Fibroblast of villous mesenchyme (primary cell): ENCODE results near the gene TAF4B. TPM values are rescaled to one million over a fixed set of nuclear protein-coding genes. Genes with fewer than 3 reads are reported as not detected.

Source experiments
- DNase-seq: peaks from one replicate; pipeline ENCODE4 v3.0.0-alpha.2; 2010; ENCODE audit warnings: low read depth
- H3K4me3 ChIP-seq: 2 replicates; pipeline ENCODE4 v1.5.1; 2011; ENCODE audit warnings: low read depth, mild to moderate bottlenecking, low read length
- total RNA-seq: library from RNA; depleted of rRNA; stranded (reverse); fragments of >200 nt; gene quantifications from 2 replicates; pipeline ENCODE4 v1.2.3, GENCODE V29; 2012
- TF ChIP-seq, protein P1 (sequence below): IDR thresholded peaks from 2 replicates; pipeline ENCODE4 v1.5.1; 2012; ENCODE audit warnings: low read depth, mild to moderate bottlenecking, low read length; ENCODE audit not compliant: insufficient read depth

TAF4B gene
- total RNA-seq, 1 donor = 0.86 TPM

DNA sequence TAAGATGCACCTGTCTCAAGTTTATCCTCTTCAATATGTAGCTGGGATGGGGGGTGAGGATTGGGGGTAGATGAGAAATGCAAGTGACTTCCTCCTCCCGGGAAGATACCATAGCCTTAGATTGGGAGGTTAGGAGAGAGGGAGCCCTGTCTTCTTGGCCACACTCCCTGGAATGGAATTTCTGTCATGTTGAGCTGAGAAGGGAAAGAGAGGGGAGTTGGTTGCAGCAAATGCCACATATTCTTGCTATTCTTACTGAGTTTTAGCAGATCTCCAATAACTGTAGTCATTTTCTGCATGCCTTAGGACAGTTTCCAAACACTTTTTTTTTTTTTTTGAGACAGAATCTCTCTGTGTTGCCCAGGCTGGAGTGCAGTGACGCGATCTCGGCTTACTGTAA is 35.9 kb downstream of the TAF4B start:
- TF ChIP-seq, protein P1, sequence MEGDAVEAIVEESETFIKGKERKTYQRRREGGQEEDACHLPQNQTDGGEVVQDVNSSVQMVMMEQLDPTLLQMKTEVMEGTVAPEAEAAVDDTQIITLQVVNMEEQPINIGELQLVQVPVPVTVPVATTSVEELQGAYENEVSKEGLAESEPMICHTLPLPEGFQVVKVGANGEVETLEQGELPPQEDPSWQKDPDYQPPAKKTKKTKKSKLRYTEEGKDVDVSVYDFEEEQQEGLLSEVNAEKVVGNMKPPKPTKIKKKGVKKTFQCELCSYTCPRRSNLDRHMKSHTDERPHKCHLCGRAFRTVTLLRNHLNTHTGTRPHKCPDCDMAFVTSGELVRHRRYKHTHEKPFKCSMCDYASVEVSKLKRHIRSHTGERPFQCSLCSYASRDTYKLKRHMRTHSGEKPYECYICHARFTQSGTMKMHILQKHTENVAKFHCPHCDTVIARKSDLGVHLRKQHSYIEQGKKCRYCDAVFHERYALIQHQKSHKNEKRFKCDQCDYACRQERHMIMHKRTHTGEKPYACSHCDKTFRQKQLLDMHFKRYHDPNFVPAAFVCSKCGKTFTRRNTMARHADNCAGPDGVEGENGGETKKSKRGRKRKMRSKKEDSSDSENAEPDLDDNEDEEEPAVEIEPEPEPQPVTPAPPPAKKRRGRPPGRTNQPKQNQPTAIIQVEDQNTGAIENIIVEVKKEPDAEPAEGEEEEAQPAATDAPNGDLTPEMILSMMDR = no peak
- no peak overlapping the region for H3K4me3 ChIP-seq
- DNase-seq = no peak

DNA sequence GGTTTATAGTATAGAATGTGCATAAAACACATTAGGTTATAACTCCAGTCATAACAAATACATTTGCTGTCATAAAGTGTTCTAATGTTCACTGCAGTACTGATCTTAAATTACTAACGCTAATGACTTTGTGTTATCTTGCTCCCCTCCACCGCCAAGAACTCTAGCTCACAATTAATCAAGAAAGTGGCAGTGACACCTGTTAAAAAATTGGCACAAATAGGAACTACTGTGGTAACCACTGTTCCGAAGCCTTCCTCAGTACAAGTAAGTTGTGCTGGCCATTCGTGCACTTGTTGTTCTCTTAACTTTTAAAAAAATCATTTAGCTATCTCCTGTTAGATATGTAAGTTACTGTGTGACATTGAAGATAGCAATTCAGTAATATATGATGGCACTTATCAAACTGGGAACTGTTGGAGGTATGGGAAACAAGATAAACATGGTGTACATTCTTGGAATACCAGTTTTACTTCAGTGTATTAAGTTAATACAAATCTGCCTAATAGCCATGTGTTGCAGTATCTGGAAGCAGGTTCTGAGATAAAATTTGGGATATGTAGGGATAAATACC is 41.2 kb downstream of the TAF4B start:
- TF ChIP-seq, protein P1 = no peak
- no peak overlapping the region for H3K4me3 ChIP-seq
- no peak for DNase-seq

GRCh38 chr18:26268454-26268853 is 42.2 kb downstream of the TAF4B start:
- no peak for DNase-seq
- no peak overlapping the region for H3K4me3 ChIP-seq
- TF ChIP-seq, protein P1 = no peak

DNA sequence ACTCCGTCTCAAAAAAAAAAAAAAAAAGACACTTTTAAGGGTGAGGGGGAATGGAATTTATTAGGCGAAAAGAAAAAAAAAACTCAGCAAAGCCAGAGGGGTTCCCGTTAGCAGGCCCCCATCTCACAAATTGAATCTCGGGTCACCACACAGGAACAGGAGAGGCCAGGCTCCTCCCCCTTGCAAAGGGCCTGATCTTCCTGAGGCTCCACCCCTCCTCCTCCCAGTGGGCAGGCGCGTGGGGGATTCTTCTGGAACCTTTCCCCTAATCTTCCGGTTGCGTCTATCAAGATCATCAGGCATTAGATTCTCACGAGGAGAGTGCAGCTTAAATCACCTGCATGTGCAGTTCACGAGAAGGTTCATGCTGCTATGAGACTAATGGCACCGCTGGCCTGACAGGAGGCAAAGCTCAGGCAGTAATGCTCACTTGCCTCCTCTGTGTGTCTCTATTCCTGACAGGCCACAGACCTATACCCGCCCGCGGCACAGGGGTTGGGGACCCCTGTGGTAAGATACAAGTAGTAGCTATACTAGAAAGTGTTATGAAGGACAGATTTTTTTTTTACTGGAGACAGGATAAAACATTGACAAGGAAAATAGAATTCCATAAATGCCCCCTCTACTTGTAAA is 45.8 kb downstream of the TAF4B start:
- no peak overlapping the region for H3K4me3 ChIP-seq
- TF ChIP-seq, protein P1 = no peak
- no peak for DNase-seq

DNA sequence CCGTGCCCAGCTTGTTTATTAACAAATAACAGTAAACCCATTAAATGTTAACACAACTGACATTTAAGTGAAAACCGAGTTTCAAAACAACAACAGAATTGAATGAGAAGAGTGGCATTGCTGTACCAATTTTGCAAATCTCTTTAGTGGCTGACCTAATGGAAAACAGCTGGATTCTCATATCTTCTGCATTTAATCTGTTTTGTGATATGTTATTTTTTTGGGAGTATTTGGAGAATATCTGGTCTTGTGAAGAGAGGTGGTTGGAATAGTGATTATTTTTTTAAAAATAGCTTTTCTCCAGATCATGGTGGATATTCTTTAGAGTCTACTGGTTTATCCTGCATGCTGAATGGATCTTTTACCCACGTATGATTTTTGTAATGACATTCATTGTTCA is 51.1 kb downstream of the TAF4B start:
- H3K4me3 ChIP-seq = no peak overlapping the region
- DNase-seq = no peak
- TF ChIP-seq, protein P1 = no peak

DNA sequence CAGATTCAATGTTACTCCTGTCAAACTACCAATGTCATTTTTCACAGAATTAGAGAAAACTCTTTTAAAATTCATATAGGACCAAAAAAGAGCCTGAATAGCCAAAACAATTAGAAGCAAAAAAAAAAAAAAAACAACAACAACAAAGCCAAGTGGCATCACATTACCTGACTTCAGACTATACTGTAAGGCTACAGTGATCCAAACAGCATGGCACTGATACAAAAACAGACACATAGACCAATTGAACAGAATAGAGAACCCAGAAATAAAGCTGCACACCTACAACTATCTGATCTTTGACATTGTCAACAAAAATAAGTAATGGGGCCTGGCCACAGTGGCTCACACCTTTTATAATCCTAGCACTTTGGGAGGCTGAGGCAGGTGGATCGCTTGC is 53.2 kb downstream of the TAF4B start:
- TF ChIP-seq, protein P1 = no peak
- no peak for DNase-seq
- H3K4me3 ChIP-seq = no peak overlapping the region

DNA sequence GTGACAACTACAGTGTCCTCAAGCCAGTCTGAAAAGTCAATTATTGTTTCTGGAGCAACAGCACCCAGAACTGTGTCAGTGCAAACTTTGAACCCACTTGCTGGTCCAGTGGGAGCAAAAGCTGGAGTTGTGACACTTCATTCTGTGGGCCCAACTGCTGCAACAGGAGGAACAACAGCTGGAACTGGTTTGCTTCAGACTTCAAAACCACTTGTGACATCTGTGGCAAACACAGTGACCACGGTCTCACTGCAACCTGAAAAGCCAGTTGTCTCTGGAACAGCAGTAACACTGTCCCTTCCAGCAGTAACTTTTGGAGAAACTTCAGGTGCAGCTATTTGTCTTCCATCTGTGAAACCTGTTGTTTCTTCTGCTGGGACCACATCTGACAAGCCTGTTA is 59.8 kb downstream of the TAF4B start:
- DNase-seq = no peak
- TF ChIP-seq, protein P1 = no peak
- no peak overlapping the region for H3K4me3 ChIP-seq
